Thoracic aorta (tissue), 2 donors: ENCODE data around the gene SNORC. TPM values are rescaled to one million over a fixed set of nuclear protein-coding genes. Genes with fewer than 3 reads are reported as not detected.

Experiments used
- ATAC-seq: fragments of 150-250 bp; one replicate; pipeline ENCODE4 v1.8.0; 2017; ENCODE audit warnings: low read depth; ENCODE audit not compliant: insufficient number of reproducible peaks, low FRiP score
- DNase-seq: peaks from one replicate; pipeline ENCODE4 v3.0.0-alpha.2; 2020; ENCODE audit warnings: low spot score
- H3K27ac ChIP-seq, 2 donors: fragments of 200-600 bp; sonication (generic); 1 replicate in 1 of 2; 2 replicates in 1 of 2; pipeline ENCODE4 v1.5.1; 2016; ENCODE audit warnings: mild to moderate bottlenecking in 2 of 2, moderate library complexity in 2 of 2
- H3K27me3 ChIP-seq: fragments of 200-600 bp; sonication (generic); replicated peaks from 2 replicates; pipeline ENCODE4 v1.6.0; 2016; ENCODE audit warnings: mild to moderate bottlenecking; ENCODE audit not compliant: insufficient read depth
- H3K36me3 ChIP-seq: fragments of 200-600 bp; sonication (generic); one replicate; pipeline ENCODE4 v1.5.1; 2016
- H3K4me1 ChIP-seq, 2 donors: fragments of 200-600 bp; sonication (generic); 1 replicate in 1 of 2; 2 replicates in 1 of 2; pipeline versions ENCODE4 v1.5.1 to v1.6.0; 2016; ENCODE audit warnings: low read depth in 2 of 2, mild to moderate bottlenecking in 1 of 2; ENCODE audit not compliant: control insufficient read depth in 1 of 2
- H3K4me3 ChIP-seq: fragments of 200-600 bp; sonication (generic); 2 replicates; pipeline ENCODE4 v1.5.1; 2016; ENCODE audit warnings: mild to moderate bottlenecking
- H3K9me3 ChIP-seq: fragments of 200-600 bp; sonication (generic); 2 replicates; pipeline ENCODE4 v1.5.1; 2016
- CTCF ChIP-seq: fragments of 200-600 bp; sonication (generic); IDR thresholded peaks from one replicate; pipeline ENCODE4 v1.5.1; 2019; ENCODE audit warnings: antibody characterized with exemption
- total RNA-seq, 2 donors: library from RNA; depleted of rRNA; stranded (reverse); fragments of >200 nt; gene quantifications; one replicate each; pipeline versions ENCODE4 v1.1.0 to v1.2.3, GENCODE V29; 2016

SNORC gene
- total RNA-seq, 2 donors from 2014 or later = 0.41 to 0.63 TPM

GRCh38 chr2:232882085-232882484, 12.0 kb downstream of the SNORC start:
- Histone ChIP-seq H3K27me3 (no peaks in the 10 kb centered on the region), H3K4me1 (no peaks in the 10 kb centered on the region), H3K27ac (no peak overlapping the region), H3K36me3 (no peaks in the 10 kb centered on the region), H3K4me3 (no peak overlapping the region), H3K9me3 (no peaks in the 10 kb centered on the region)
- no peak for TF ChIP-seq CTCF
- DNase-seq (no peak), ATAC-seq (no peak)

- Histone ChIP-seq H3K27ac (no peak overlapping the region), H3K27me3 (no peaks in the 10 kb centered on the region), H3K36me3 (no peaks in the 10 kb centered on the region), H3K4me1 (no peaks in the 10 kb centered on the region), H3K9me3 (no peaks in the 10 kb centered on the region), H3K4me3 (no peak overlapping the region)
- ATAC-seq (no peak), DNase-seq (no peak)
- TF ChIP-seq CTCF = no peak
Measured at GRCh38 chr2:232882505-232883115, 12.5 kb downstream of the SNORC start.

- Histone ChIP-seq H3K4me3 (no peak overlapping the region), H3K36me3 (no peaks in the 10 kb centered on the region), H3K4me1 (no peaks in the 10 kb centered on the region), H3K27ac (no peak overlapping the region), H3K9me3 (no peaks in the 10 kb centered on the region), H3K27me3 (no peaks in the 10 kb centered on the region)
- no peak for ATAC-seq
- no peak for TF ChIP-seq CTCF
- no peak for DNase-seq
Measured at GRCh38 chr2:232883116-232883721, 13.2 kb downstream of the SNORC start.

- H3K27me3 ChIP-seq = no peaks in the 10 kb centered on the region
- H3K4me1 ChIP-seq = no peaks in the 10 kb centered on the region
- DNase-seq (no peak), ATAC-seq (no peak)
- no peaks in the 10 kb centered on the region for H3K36me3 ChIP-seq
- no peak for TF ChIP-seq CTCF
- H3K27ac ChIP-seq = no peak overlapping the region
- H3K4me3 ChIP-seq = no peak overlapping the region
- no peaks in the 10 kb centered on the region for H3K9me3 ChIP-seq
Measured at GRCh38 chr2:232884001-232884421, 13.9 kb downstream of the SNORC start.

- Histone ChIP-seq H3K27me3 (no peaks in the 10 kb centered on the region), H3K9me3 (no peaks in the 10 kb centered on the region), H3K4me1 (no peaks in the 10 kb centered on the region), H3K4me3 (no peak overlapping the region), H3K27ac (no peak overlapping the region), H3K36me3 (no peaks in the 10 kb centered on the region)
- ATAC-seq (no peak), DNase-seq (no peak)
- no peak for TF ChIP-seq CTCF
Measured at GRCh38 chr2:232884549-232885263, 14.6 kb downstream of the SNORC start.
